Peyer's patch (tissue), 4 donors: Measurements from ENCODE around the gene ST8SIA5.

Experiments used
- POLR2A ChIP-seq, 2 donors: fragments of 450-650 bp; IDR thresholded peaks; one replicate each; pipeline ENCODE4 v1.5.1; 2017; ENCODE audit warnings: antibody characterized with exemption in 2 of 2, mild to moderate bottlenecking in 2 of 2, moderate library complexity in 2 of 2
- TF ChIP-seq, protein P1 (sequence below), 6 experiments: fragments of 450-650 bp in 4 of 6; fragments of 200-600 bp in 2 of 6; sonication (generic) in 1 of 6; IDR thresholded peaks; one replicate each; pipeline ENCODE4 v1.5.1; 2017 to 2019; ENCODE audit warnings: antibody characterized with exemption in 6 of 6, mild to moderate bottlenecking in 3 of 6, moderate library complexity in 1 of 6

DNA sequence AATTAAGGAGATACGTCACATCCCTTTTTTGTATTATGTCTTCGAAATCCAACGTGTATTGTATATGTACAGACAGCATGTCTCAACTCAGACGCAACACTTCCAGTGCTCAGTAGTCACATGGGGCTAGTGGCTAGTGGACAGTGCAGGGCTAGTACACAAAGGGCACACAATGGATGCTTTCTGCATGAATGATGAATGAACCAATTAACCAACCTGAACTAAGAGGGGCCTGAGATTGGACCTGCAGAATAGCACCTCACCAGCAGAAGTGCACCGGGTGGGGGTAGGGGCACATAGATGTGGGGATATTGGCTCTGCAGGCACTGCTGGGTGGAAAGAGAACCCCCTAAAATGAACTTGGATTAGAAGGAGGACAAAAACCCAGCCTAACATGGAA, 20.7 kb downstream of the ST8SIA5 start:
- TF ChIP-seq, protein P1, sequence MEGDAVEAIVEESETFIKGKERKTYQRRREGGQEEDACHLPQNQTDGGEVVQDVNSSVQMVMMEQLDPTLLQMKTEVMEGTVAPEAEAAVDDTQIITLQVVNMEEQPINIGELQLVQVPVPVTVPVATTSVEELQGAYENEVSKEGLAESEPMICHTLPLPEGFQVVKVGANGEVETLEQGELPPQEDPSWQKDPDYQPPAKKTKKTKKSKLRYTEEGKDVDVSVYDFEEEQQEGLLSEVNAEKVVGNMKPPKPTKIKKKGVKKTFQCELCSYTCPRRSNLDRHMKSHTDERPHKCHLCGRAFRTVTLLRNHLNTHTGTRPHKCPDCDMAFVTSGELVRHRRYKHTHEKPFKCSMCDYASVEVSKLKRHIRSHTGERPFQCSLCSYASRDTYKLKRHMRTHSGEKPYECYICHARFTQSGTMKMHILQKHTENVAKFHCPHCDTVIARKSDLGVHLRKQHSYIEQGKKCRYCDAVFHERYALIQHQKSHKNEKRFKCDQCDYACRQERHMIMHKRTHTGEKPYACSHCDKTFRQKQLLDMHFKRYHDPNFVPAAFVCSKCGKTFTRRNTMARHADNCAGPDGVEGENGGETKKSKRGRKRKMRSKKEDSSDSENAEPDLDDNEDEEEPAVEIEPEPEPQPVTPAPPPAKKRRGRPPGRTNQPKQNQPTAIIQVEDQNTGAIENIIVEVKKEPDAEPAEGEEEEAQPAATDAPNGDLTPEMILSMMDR (IDR thresholded peaks at IDR 0.05) = no peak
- no peak for TF ChIP-seq POLR2A (IDR thresholded peaks at IDR 0.05)
